Muscle layer of colon (tissue), 2 donors: ENCODE measurements around the gene KRT15.

ENCODE experiments used
- H3K27ac ChIP-seq: one replicate; pipeline ENCODE4 v1.7.0; 2013; ENCODE audit warnings: low read depth, mild to moderate bottlenecking, low read length, moderate library complexity
- H3K27me3 ChIP-seq, 2 donors: one replicate each; pipeline ENCODE4 v1.7.0; 2013; ENCODE audit warnings: low read length in 2 of 2, mild to moderate bottlenecking in 2 of 2; ENCODE audit not compliant: insufficient read depth in 2 of 2, control insufficient read depth in 1 of 2
- H3K36me3 ChIP-seq: one replicate; pipeline ENCODE4 v1.7.0; 2013; ENCODE audit warnings: mild to moderate bottlenecking, low read length; ENCODE audit not compliant: insufficient read depth
- H3K4me1 ChIP-seq: one replicate; pipeline ENCODE4 v1.7.0; 2013; ENCODE audit warnings: mild to moderate bottlenecking, low read length; ENCODE audit not compliant: insufficient read depth
- H3K4me3 ChIP-seq, 2 donors: one replicate each; pipeline ENCODE4 v1.7.0; 2013; ENCODE audit warnings: low read length in 2 of 2, low read depth in 1 of 2, mild to moderate bottlenecking in 1 of 2, moderate library complexity in 1 of 2
- H3K9ac ChIP-seq: one replicate; pipeline ENCODE4 v1.7.0; 2013; ENCODE audit warnings: low read length
- H3K9me3 ChIP-seq: one replicate; pipeline ENCODE4 v1.7.0; 2013; ENCODE audit warnings: mild to moderate bottlenecking, low read length
- donor health status: abdominal sarcoma.
- donor health status: Adenocarcinoma of cecum.

Gene KRT15

DNA sequence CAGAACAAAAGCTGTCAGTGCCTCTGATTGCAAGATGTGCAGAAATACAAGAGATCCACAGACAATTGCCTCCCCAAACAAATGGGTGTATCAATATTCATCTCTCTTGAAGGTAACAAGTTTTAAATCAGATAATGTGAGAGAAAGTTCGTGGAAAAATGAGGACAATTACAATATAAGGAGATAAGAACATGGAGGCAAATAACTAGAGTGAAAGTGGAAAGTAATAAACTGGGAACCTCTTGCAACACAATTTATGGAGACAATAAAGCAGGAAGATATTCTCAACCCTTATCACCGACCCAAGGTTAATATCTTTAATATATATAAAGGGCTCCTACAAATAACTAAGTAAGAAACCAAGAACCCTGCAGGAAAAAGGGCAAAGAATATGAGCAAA is 23.7 kb upstream of the KRT15 start:
- Histone ChIP-seq H3K36me3 (no peaks in the 10 kb centered on the region), H3K9ac (no peak overlapping the region), H3K4me3 (no peak overlapping the region), H3K27me3 (no peaks in the 10 kb centered on the region), H3K4me1 (no peaks in the 10 kb centered on the region), H3K9me3 (no peaks in the 10 kb centered on the region), H3K27ac (no peak overlapping the region)

GRCh38 chr17:41540921-41541625 is 22.4 kb upstream of the KRT15 start:
- no peak overlapping the region for H3K9ac ChIP-seq
- no peak overlapping the region for H3K27ac ChIP-seq
- H3K4me3 ChIP-seq: no peak overlapping the region
- H3K9me3 ChIP-seq: no peaks in the 10 kb centered on the region
- H3K4me1 ChIP-seq: no peaks in the 10 kb centered on the region
- no peaks in the 10 kb centered on the region for H3K27me3 ChIP-seq
- no peaks in the 10 kb centered on the region for H3K36me3 ChIP-seq

- Histone ChIP-seq H3K27ac (no peak overlapping the region), H3K4me3 (no peak overlapping the region), H3K9me3 (no peaks in the 10 kb centered on the region), H3K27me3 (no peaks in the 10 kb centered on the region), H3K9ac (no peak overlapping the region), H3K36me3 (no peaks in the 10 kb centered on the region), H3K4me1 (no peaks in the 10 kb centered on the region)
Observed at GRCh38 chr17:41539979-41540701, 21.4 kb upstream of the KRT15 start.

DNA sequence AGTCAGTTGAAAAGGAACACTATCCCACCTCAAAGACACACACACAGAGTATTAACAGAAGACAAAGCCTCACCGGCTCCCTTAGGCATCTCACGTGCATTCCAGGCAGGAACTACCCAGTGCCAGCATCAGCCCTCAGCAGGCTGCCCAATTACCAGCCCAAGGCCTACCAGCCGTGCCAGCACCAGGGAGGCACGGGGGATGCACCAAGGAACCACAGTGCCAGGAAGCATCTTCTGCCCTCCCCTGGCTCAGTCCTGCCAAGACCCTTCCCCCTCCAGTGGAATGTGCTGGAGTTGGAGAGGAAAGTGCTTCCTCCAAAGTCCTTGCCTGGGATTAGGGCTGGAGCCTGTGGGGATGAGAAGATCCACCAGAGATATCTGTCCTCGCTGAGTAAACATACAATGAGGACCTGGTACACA is 20.4 kb upstream of the KRT15 start:
- Histone ChIP-seq H3K4me1 (no peaks in the 10 kb centered on the region), H3K27ac (no peak overlapping the region), H3K9ac (no peak overlapping the region), H3K36me3 (no peaks in the 10 kb centered on the region), H3K4me3 (no peak overlapping the region), H3K9me3 (no peaks in the 10 kb centered on the region), H3K27me3 (no peaks in the 10 kb centered on the region)

GRCh38 chr17:41538565-41538991 is 19.9 kb upstream of the KRT15 start:
- no peaks in the 10 kb centered on the region for H3K27me3 ChIP-seq
- H3K27ac ChIP-seq: no peak overlapping the region
- H3K36me3 ChIP-seq: no peaks in the 10 kb centered on the region
- H3K4me3 ChIP-seq: no peak overlapping the region
- H3K9me3 ChIP-seq: no peaks in the 10 kb centered on the region
- H3K9ac ChIP-seq: no peak overlapping the region
- no peaks in the 10 kb centered on the region for H3K4me1 ChIP-seq

- H3K9ac ChIP-seq: no peak overlapping the region
- no peak overlapping the region for H3K4me3 ChIP-seq
- no peaks in the 10 kb centered on the region for H3K4me1 ChIP-seq
- H3K27me3 ChIP-seq: no peaks in the 10 kb centered on the region
- no peaks in the 10 kb centered on the region for H3K9me3 ChIP-seq
- H3K36me3 ChIP-seq: no peaks in the 10 kb centered on the region
- no peak overlapping the region for H3K27ac ChIP-seq
Observed at GRCh38 chr17:41537990-41538389, 19.3 kb upstream of the KRT15 start.

DNA sequence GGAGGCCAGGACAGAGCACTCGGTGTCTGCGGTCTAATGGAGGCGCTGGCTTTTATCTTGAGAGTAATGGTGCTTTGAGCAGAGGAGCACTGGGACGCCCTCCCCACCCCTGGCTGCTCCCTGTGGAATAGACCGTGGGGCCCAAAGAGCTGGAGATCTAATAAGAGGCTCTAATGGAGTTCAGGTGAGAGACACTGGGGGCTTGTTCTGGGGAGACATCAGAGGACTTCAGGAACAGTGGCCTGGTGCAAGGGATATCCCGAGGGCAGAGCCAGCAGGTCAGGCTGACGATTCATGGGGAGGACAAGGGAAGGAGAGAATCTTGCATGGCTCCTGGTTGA is 18.9 kb upstream of the KRT15 start:
- Histone ChIP-seq H3K9me3 (no peaks in the 10 kb centered on the region), H3K4me3 (no peak overlapping the region), H3K27me3 (no peaks in the 10 kb centered on the region), H3K4me1 (no peaks in the 10 kb centered on the region), H3K36me3 (no peaks in the 10 kb centered on the region), H3K9ac (no peak overlapping the region), H3K27ac (no peak overlapping the region)

- Histone ChIP-seq H3K4me3 (no peak overlapping the region), H3K9me3 (no peaks in the 10 kb centered on the region), H3K4me1 (no peaks in the 10 kb centered on the region), H3K27me3 (no peaks in the 10 kb centered on the region), H3K36me3 (no peaks in the 10 kb centered on the region), H3K27ac (no peak overlapping the region), H3K9ac (no peak overlapping the region)
Observed at GRCh38 chr17:41536741-41537613, 18.3 kb upstream of the KRT15 start.

GRCh38 chr17:41535764-41536481 is 17.2 kb upstream of the KRT15 start:
- H3K4me1 ChIP-seq: no peaks in the 10 kb centered on the region
- no peak overlapping the region for H3K9ac ChIP-seq
- H3K27me3 ChIP-seq: peaks cover under 1 to 2% of the 10 kb centered on the region in 2 donors
- H3K4me3 ChIP-seq: no peak overlapping the region
- H3K27ac ChIP-seq: no peak overlapping the region
- H3K36me3 ChIP-seq: no peaks in the 10 kb centered on the region
- no peaks in the 10 kb centered on the region for H3K9me3 ChIP-seq

- Histone ChIP-seq H3K27me3 (peaks cover 9 to 11% of the 10 kb centered on the region in 2 donors), H3K9ac (no peak overlapping the region), H3K9me3 (no peaks in the 10 kb centered on the region), H3K4me3 (no peak overlapping the region), H3K27ac (no peak overlapping the region), H3K36me3 (no peaks in the 10 kb centered on the region), H3K4me1 (no peaks in the 10 kb centered on the region)
Observed at GRCh38 chr17:41534899-41535546, 16.3 kb upstream of the KRT15 start.
